SK-N-SH (cell line): ENCODE data around the gene SLC6A8. TPM values are rescaled to one million over a fixed set of nuclear protein-coding genes. Genes with fewer than 3 reads are reported as not detected.
A peak's percentile ranks its signal among the peaks of the same experiment; 100 is the strongest.
"Not testable (repeated sequence)": the region's sequence is repeated elsewhere in the genome, so short reads cannot be mapped to it uniquely, and the experiment has no call there.

Experiments
- CTCF ChIA-PET: fragments of 300-600, 350-600 bp; formaldehyde crosslinking; extraction: SDS; loops from one replicate; lab custom pipeline; 2021; lab: Yijun Ruan, JAX
- POLR2A ChIA-PET: fragments of 350-600 bp; sonication (Branson Sonifier 250); formaldehyde crosslinking; extraction: SDS; loops from one replicate; lab custom pipeline; 2020; ENCODE audit warnings: antibody characterized with exemption, inconsistent platforms; lab: Yijun Ruan, JAX
- DNase-seq: peaks from one replicate; pipeline ENCODE4 v3.0.0; 2012
- H2AFZ ChIP-seq: fragments of 200-600 bp; sonication (generic); 2 replicates; pipeline ENCODE4 v1.8.1; 2016; ENCODE audit warnings: antibody characterized with exemption, mild to moderate bottlenecking, low read depth
- H3F3A ChIP-seq: fragments of 200-600 bp; sonication (generic); replicated peaks from 2 replicates; pipeline ENCODE3; 2016; ENCODE audit warnings: antibody characterized with exemption, mild to moderate bottlenecking; ENCODE audit not compliant: insufficient read depth
- H3K27ac ChIP-seq, 2 experiments: fragments of 200-500 bp in 1 of 2; fragments of 200-600 bp in 1 of 2; sonication (Bioruptor generic) in 1 of 2; sonication (generic), shearing (Covaris generic) in 1 of 2; 2 replicates each; pipeline versions ENCODE4 v1.5.1 to v1.6.1; 2014 to 2016; ENCODE audit warnings: low read depth in 2 of 2, inconsistent platforms in 1 of 2, low read length in 1 of 2, mild to moderate bottlenecking in 1 of 2, mixed read lengths in 1 of 2
- H3K27me3 ChIP-seq: fragments of 200-600 bp; sonication (generic), shearing (Covaris generic); 2 replicates; pipeline ENCODE4 v1.6.1; 2016; ENCODE audit warnings: mixed run types; ENCODE audit not compliant: insufficient read depth
- H3K36me3 ChIP-seq, 2 experiments: fragments of 200-500 bp in 1 of 2; fragments of 200-600 bp in 1 of 2; sonication (Bioruptor generic) in 1 of 2; sonication (generic) in 1 of 2; replicated peaks in 1 of 2; 2 replicates each; pipeline versions ENCODE3 to v1.5.1; 2014 to 2016; ENCODE audit warnings: low read length in 1 of 2, mild to moderate bottlenecking in 1 of 2; ENCODE audit not compliant: insufficient read depth in 2 of 2, control insufficient read depth in 1 of 2
- H3K4me1 ChIP-seq, 2 experiments: fragments of 200-500 bp in 1 of 2; fragments of 200-600 bp in 1 of 2; sonication (Bioruptor generic) in 1 of 2; sonication (generic), shearing (Covaris generic) in 1 of 2; 2 replicates each; pipeline versions ENCODE4 v1.5.1 to v1.6.1; 2014 to 2016; ENCODE audit warnings: low read depth in 1 of 2, low read length in 1 of 2, mixed run types in 1 of 2; ENCODE audit not compliant: insufficient read depth in 2 of 2, control insufficient read depth in 1 of 2
- H3K4me2 ChIP-seq: fragments of 200-600 bp; sonication (generic), shearing (Covaris generic); 2 replicates; pipeline ENCODE4 v1.6.1; 2017; ENCODE audit warnings: mixed run types
- H3K4me3 ChIP-seq, 2 experiments: fragments of 200-500 bp in 1 of 2; fragments of 200-600 bp in 1 of 2; sonication (Bioruptor generic) in 1 of 2; sonication (generic), shearing (Covaris generic) in 1 of 2; 2 replicates each; pipeline versions ENCODE4 v1.5.1 to v1.8.1; 2014 to 2016; ENCODE audit warnings: low read depth in 2 of 2, inconsistent platforms in 1 of 2, low read length in 1 of 2, mild to moderate bottlenecking in 1 of 2, mixed read lengths in 1 of 2, moderate library complexity in 1 of 2
- H3K79me2 ChIP-seq: fragments of 200-600 bp; sonication (generic); 2 replicates; pipeline ENCODE4 v1.8.1; 2017; ENCODE audit warnings: mild to moderate bottlenecking; ENCODE audit not compliant: insufficient read depth
- H3K9ac ChIP-seq: fragments of 200-600 bp; sonication (generic); 2 replicates; pipeline ENCODE4 v1.6.1; 2017; ENCODE audit warnings: mixed run types
- H3K9me2 ChIP-seq: fragments of 200-600 bp; sonication (generic); 2 replicates; pipeline ENCODE4 v1.6.1; 2017; ENCODE audit warnings: mixed run types
- H3K9me3 ChIP-seq: fragments of 200-600 bp; sonication (generic); 2 replicates; pipeline ENCODE4 v1.6.1; 2017; ENCODE audit warnings: mixed run types, mild to moderate bottlenecking, moderate library complexity
- H4K20me1 ChIP-seq: fragments of 200-600 bp; sonication (generic); 2 replicates; pipeline ENCODE4 v1.6.1; 2017; ENCODE audit warnings: mild to moderate bottlenecking, mixed run types; ENCODE audit not compliant: insufficient read depth
- ELF1 ChIP-seq: IDR thresholded peaks from 2 replicates; pipeline ENCODE4 v1.4.0; 2012
- MEF2A ChIP-seq: IDR thresholded peaks from 2 replicates; pipeline ENCODE4 v1.4.0; 2012; ENCODE audit warnings: low read depth, borderline replicate concordance
- MXI1 ChIP-seq: IDR thresholded peaks from 2 replicates; pipeline ENCODE4 v1.6.1; 2012; ENCODE audit warnings: mild to moderate bottlenecking, low read depth, low read length, improper control_type of control experiment
- RFX5 ChIP-seq: IDR thresholded peaks from 2 replicates; pipeline ENCODE4 v1.6.1; 2012; ENCODE audit warnings: mild to moderate bottlenecking, improper control_type of control experiment, low read length
- SIN3A ChIP-seq: IDR thresholded peaks from 2 replicates; pipeline ENCODE4 v1.6.1; 2012; ENCODE audit warnings: low read depth, mild to moderate bottlenecking, low read length, moderate library complexity, borderline replicate concordance
- WGBS: methylation state at CpG from one replicate; pipeline ENCODE4 v1.1.6; 2017; ENCODE audit warnings: low lambda C conversion rate; 5-methylcytosine and 5-hydroxymethylcytosine counted together
- polyA plus RNA-seq, 3 experiments: library from polyadenylated mRNA; depleted of rRNA; stranded (reverse); fragments of >200 nt; gene quantifications; 2 replicates each; pipeline ENCODE4 v1.2.3, GENCODE V29; 2012
- TF ChIP-seq, protein P1 (sequence below): fragments of 200-600 bp; sonication (generic); IDR thresholded peaks from 2 replicates; pipeline ENCODE4 v1.6.1; 2017; ENCODE audit warnings: antibody characterized with exemption, mild to moderate bottlenecking, moderate library complexity

SLC6A8 gene
- polyA plus RNA-seq, 1 of the 3 experiments (the other 2 are of a cell fraction): 30.8 TPM

DNA sequence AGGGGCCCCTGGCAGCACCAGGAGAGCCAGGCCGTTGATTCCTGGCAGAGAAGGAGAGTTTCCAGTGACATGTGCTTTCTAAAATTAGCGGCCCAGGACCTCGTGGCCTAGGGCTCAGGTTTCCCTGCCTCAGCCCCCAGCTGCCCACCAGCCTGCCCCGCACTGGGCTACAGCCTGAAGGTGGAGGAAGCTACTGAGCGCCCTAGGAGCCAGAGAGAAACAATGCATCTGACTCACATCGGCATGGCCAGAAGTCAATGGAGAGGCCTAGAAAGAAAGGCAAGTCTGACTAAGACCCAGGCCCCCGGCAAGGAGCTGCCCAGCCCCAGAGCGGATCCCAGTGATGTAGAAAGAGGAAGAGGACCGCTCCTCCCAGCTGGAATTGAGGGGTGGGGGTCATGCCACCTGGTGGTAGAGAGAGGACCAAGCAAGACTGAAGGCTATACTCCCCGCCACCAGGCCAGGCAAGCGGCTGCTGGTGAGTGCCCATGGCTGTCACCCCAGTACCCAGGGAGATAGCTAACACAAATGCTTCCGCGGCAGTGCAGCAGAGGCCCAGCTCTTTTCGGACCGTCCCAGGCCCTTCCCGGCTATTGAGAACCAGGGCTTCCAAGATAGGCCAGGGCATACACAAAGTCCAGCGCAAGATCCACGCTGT lies 17.8 kb downstream of the SLC6A8 start:
- H3K4me3 ChIP-seq, POLR2A ChIA-PET, H3F3A ChIP-seq, H3K27ac ChIP-seq, H3K4me2 ChIP-seq, H3K4me1 ChIP-seq, H4K20me1 ChIP-seq, H3K79me2 ChIP-seq, DNase-seq, H2AFZ ChIP-seq, H3K9me3 ChIP-seq, H3K9ac ChIP-seq, H3K9me2 ChIP-seq: not testable (repeated sequence)
- CTCF ChIA-PET: interaction anchor here (0.7 to 2.2 kb wide), 2 partner anchors 9 to 96 kb away, joined by 3 to 9 read pairs; no protein-coding TSS in a partner anchor
- Histone ChIP-seq H3K36me3 (peaks cover 3 to 12% of the 10 kb centered on the region in 2 experiments), H3K27me3 (peaks cover 25% of the 10 kb centered on the region; the same call in 1 of the 2 replicates)
- TF ChIP-seq, protein P1, sequence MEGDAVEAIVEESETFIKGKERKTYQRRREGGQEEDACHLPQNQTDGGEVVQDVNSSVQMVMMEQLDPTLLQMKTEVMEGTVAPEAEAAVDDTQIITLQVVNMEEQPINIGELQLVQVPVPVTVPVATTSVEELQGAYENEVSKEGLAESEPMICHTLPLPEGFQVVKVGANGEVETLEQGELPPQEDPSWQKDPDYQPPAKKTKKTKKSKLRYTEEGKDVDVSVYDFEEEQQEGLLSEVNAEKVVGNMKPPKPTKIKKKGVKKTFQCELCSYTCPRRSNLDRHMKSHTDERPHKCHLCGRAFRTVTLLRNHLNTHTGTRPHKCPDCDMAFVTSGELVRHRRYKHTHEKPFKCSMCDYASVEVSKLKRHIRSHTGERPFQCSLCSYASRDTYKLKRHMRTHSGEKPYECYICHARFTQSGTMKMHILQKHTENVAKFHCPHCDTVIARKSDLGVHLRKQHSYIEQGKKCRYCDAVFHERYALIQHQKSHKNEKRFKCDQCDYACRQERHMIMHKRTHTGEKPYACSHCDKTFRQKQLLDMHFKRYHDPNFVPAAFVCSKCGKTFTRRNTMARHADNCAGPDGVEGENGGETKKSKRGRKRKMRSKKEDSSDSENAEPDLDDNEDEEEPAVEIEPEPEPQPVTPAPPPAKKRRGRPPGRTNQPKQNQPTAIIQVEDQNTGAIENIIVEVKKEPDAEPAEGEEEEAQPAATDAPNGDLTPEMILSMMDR: peak; percentile 29; the same call in 1 of the 2 replicates
- 53% methylated on average over 11 of the region's 18 CpGs for WGBS

DNA sequence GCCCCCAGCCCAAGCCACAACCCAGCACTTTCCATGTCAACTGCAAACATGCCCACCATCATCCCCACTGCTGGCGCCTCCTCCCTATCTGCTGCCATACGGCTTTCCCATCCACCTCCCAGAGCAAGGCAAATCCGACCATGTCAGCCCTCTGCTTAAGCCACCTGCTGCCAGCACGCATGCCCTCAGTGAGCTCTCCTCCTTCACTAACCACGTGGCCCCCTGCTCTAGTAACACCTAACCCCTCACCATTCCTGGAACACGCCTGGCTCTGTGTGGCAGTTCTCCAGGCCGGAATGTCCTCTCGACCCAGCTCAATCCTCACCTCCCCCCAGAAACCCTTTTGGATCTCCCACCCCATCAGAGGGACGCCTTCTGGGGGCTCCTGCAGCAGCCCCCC lies 19.1 kb downstream of the SLC6A8 start:
- TF ChIP-seq SIN3A (no peak), ELF1 (no peak)
- Histone ChIP-seq H4K20me1 (0 out of 2 replicates have a peak, but pooled peaks cover 9% of the 10 kb centered on the region), H3F3A (no peaks in the 10 kb centered on the region), H3K9ac (no peak overlapping the region), H3K36me3 (peaks cover 3 to 12% of the 10 kb centered on the region in 2 experiments), H3K9me2 (no peaks in the 10 kb centered on the region), H3K27me3 (peaks cover 24% of the 10 kb centered on the region; the same call in 1 of the 2 replicates), H3K4me3 (no peak overlapping the region), H3K27ac (no peak overlapping the region), H3K4me1 (peaks cover 0 to 6% of the 10 kb centered on the region in 2 experiments; a peak in 1 of 4 replicates), H2AFZ (no peak overlapping the region), H3K4me2 (no peak overlapping the region), H3K79me2 (peaks cover 6% of the 10 kb centered on the region; the same call in 1 of the 2 replicates), H3K9me3 (no peaks in the 10 kb centered on the region)
- POLR2A ChIA-PET: interaction anchor here (1.3 kb wide), 1 partner anchor 14 kb away, joined by 3 read pairs; no protein-coding TSS in a partner anchor
- WGBS: 44% methylated on average over 9 of the region's 9 CpGs
- no peak for DNase-seq
- CTCF ChIA-PET: interaction anchor here (1.9 to 3.0 kb wide), 5 partner anchors 12 to 167 kb away, joined by 5 to 26 read pairs (median 9); no protein-coding TSS in a partner anchor

DNA sequence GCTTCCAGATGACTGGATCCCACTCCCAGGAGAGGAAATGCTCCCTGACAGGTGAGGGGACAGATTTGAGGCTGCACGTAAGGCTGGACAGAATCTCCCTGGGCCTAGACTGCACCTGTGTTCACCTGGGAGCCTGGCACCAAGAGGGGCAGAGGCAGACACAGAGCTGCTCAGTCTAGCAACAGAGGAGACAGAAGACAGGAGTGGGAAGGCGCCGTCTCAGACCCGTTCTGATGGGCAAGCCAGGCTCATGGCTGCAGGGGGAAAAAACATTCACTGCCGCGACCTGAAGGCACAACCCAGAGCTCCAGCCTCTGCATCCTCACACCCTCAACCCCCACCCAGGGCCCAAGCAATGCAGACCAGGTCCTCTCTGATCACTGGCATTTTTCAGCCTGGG lies 19.7 kb downstream of the SLC6A8 start:
- Histone ChIP-seq H3K4me1 (peaks cover 0 to 6% of the 10 kb centered on the region in 2 experiments; a peak in 1 of 4 replicates), H3K27ac (no peak overlapping the region), H3F3A (no peaks in the 10 kb centered on the region), H3K9ac (no peak overlapping the region), H3K36me3 (peaks cover 3 to 12% of the 10 kb centered on the region in 2 experiments), H2AFZ (no peak overlapping the region), H4K20me1 (0 out of 2 replicates have a peak, but pooled peaks cover 9% of the 10 kb centered on the region), H3K4me3 (no peak overlapping the region), H3K9me3 (no peaks in the 10 kb centered on the region), H3K4me2 (no peak overlapping the region), H3K27me3 (peaks cover 18% of the 10 kb centered on the region; the same call in 1 of the 2 replicates), H3K79me2 (peaks cover 6% of the 10 kb centered on the region; the same call in 1 of the 2 replicates), H3K9me2 (no peaks in the 10 kb centered on the region)
- TF ChIP-seq MXI1 (no peak), ELF1 (no peak), RFX5 (no peak), MEF2A (no peak)
- ChIA-PET POLR2A (interaction anchor here (1.3 kb wide), 1 partner anchor 15 kb away, joined by 3 read pairs; no protein-coding TSS in a partner anchor), CTCF (interaction anchor here (0.7 to 3.0 kb wide), 15 partner anchors 11 to 168 kb away, joined by 3 to 26 read pairs (median 6); partner anchors contain the start of gene SLC6A8)
- no peak for DNase-seq
- 44% methylated on average over 4 of the region's 6 CpGs for WGBS
